ENCODE measurements around the gene TAF6.

DNA sequence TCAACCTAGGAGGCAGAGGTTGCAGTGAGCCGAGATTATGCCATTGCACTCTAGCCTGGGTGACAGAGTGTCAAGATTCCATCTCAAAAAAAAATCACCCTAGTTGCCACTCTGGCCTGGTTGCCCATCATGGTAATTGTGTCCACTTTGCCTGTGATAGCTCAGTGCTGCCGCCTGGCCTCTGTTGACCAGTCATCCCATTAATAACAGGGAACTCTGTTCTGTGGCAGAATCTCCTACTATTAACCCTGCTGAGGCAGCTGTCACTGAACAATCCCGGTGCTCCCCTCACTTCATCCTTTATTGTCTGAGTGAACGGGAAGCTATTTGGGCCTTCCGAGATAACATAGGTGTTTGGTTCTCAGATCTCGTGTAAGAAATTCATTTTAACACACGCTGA lies 52.2 kb downstream of the TAF6 start:
- no peak for TF ChIP-seq POLR2A (IDR thresholded peaks at IDR 0.05; ENCODE audit: low read length)
- TF ChIP-seq GATA1 (IDR thresholded peaks at IDR 0.05; ENCODE audit: low read depth, low read length) = no peak

Measured in erythroblast (primary cell).